ENCODE measurements around the gene LUC7L2.
A peak's percentile ranks its signal among the peaks of the same experiment; 100 is the strongest.
"Not testable (repeated sequence)": the region's sequence is repeated elsewhere in the genome, so short reads cannot be mapped to it uniquely, and the experiment has no call there.

The LUC7L2 gene

GRCh38 chr7:139359366-139360209, at the start of gene LUC7L2:
Gene LUC7L2, plus strand, starts transcription at chr7:139359894. Its CDS starts 368 bp downstream, at chr7:139360262.
- peak; percentile 99 to 100 for DNase-seq

- DNase-seq = no peak
Observed at GRCh38 chr7:139317939-139318505, 41.7 kb upstream of the LUC7L2 start.

- no peak for DNase-seq
Observed at GRCh38 chr7:139321071-139321745, 38.5 kb upstream of the LUC7L2 start.

GRCh38 chr7:139324709-139325108, 35.0 kb upstream of the LUC7L2 start:
- not testable (repeated sequence) for DNase-seq

GRCh38 chr7:139328375-139328774, 31.3 kb upstream of the LUC7L2 start:
- DNase-seq = no peak

GRCh38 chr7:139329119-139329518, 30.6 kb upstream of the LUC7L2 start:
- no peak for DNase-seq

- DNase-seq = no peak
Observed at GRCh38 chr7:139330333-139331030, 29.2 kb upstream of the LUC7L2 start.

GRCh38 chr7:139332697-139333359, 26.9 kb upstream of the LUC7L2 start:
- DNase-seq = no peak

- not testable (repeated sequence) for DNase-seq
Observed at GRCh38 chr7:139333443-139333842, 26.3 kb upstream of the LUC7L2 start.

GRCh38 chr7:139334399-139335150, 25.1 kb upstream of the LUC7L2 start:
- no peak for DNase-seq

GRCh38 chr7:139339025-139339424, 20.7 kb upstream of the LUC7L2 start:
- DNase-seq = no peak

GRCh38 chr7:139339698-139340036, 20.0 kb upstream of the LUC7L2 start:
- no peak for DNase-seq

GRCh38 chr7:139340037-139340807, 19.5 kb upstream of the LUC7L2 start:
- DNase-seq = peak; percentile 98 to 100

- DNase-seq = no peak
Observed at GRCh38 chr7:139340808-139341057, 19.0 kb upstream of the LUC7L2 start.

GRCh38 chr7:139341058-139341775, 18.5 kb upstream of the LUC7L2 start, which contains the start of gene FMC1:
Gene FMC1, plus strand, starts transcription at chr7:139341337. Its CDS starts 48 bp downstream, at chr7:139341385.
- peak; percentile 85 to 92 for DNase-seq

GRCh38 chr7:139341776-139342226, 17.9 kb upstream of the LUC7L2 start:
- no peak for DNase-seq

GRCh38 chr7:139345042-139345441, 14.7 kb upstream of the LUC7L2 start:
- peak; percentile 60 to 61 for DNase-seq

GRCh38 chr7:139351027-139351426, 8.7 kb upstream of the LUC7L2 start:
- DNase-seq = no peak

GRCh38 chr7:139354729-139355128, 5.0 kb upstream of the LUC7L2 start:
- DNase-seq = no peak

- DNase-seq = peak; percentile 79 to 82
Observed at GRCh38 chr7:139355320-139355719, 4.4 kb upstream of the LUC7L2 start.
